ENCODE measurements around the gene FAT2.

GRCh38 chr5:151580858-151581257 lies 10.3 kb downstream of the FAT2 start:
- no peak for TF ChIP-seq SIX5 (IDR thresholded peaks at IDR 0.05; ENCODE audit: low read depth, low read length, severe bottlenecking)
- TF ChIP-seq HDAC6 (IDR thresholded peaks at IDR 0.05; ENCODE audit: unreplicated experiment) = no peak
- TF ChIP-seq BCL3 (IDR thresholded peaks at IDR 0.05; ENCODE audit: borderline replicate concordance, insufficient read depth, low read depth, low read length, poor library complexity, severe bottlenecking) = no peak
- TF ChIP-seq, protein P1, sequence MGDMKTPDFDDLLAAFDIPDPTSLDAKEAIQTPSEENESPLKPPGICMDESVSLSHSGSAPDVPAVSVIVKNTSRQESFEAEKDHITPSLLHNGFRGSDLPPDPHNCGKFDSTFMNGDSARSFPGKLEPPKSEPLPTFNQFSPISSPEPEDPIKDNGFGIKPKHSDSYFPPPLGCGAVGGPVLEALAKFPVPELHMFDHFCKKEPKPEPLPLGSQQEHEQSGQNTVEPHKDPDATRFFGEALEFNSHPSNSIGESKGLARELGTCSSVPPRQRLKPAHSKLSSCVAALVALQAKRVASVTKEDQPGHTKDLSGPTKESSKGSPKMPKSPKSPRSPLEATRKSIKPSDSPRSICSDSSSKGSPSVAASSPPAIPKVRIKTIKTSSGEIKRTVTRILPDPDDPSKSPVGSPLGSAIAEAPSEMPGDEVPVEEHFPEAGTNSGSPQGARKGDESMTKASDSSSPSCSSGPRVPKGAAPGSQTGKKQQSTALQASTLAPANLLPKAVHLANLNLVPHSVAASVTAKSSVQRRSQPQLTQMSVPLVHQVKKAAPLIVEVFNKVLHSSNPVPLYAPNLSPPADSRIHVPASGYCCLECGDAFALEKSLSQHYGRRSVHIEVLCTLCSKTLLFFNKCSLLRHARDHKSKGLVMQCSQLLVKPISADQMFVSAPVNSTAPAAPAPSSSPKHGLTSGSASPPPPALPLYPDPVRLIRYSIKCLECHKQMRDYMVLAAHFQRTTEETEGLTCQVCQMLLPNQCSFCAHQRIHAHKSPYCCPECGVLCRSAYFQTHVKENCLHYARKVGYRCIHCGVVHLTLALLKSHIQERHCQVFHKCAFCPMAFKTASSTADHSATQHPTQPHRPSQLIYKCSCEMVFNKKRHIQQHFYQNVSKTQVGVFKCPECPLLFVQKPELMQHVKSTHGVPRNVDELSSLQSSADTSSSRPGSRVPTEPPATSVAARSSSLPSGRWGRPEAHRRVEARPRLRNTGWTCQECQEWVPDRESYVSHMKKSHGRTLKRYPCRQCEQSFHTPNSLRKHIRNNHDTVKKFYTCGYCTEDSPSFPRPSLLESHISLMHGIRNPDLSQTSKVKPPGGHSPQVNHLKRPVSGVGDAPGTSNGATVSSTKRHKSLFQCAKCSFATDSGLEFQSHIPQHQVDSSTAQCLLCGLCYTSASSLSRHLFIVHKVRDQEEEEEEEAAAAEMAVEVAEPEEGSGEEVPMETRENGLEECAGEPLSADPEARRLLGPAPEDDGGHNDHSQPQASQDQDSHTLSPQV (IDR thresholded peaks at IDR 0.05) = no peak
- no peak for TF ChIP-seq SKIL (IDR thresholded peaks at IDR 0.05; ENCODE audit: low read depth, poor library complexity, severe bottlenecking)
- no peak for TF ChIP-seq BHLHE40 (IDR thresholded peaks at IDR 0.05; ENCODE audit: borderline replicate concordance in 1 of 2, low read depth in 2 of 2, low read length in 1 of 2)
- TF ChIP-seq CHD2 (IDR thresholded peaks at IDR 0.05; ENCODE audit: borderline replicate concordance, low read depth, low read length) = no peak
- no peak for TF ChIP-seq SMAD5 (IDR thresholded peaks at IDR 0.05; ENCODE audit: low read depth)
- TF ChIP-seq RCOR1 (conservative IDR thresholded peaks at IDR 0.05; ENCODE audit: low read depth, low read length) = no peak
- TF ChIP-seq POLR2A (IDR thresholded peaks at IDR 0.05; ENCODE audit: low read depth, low read length) = no peak
- TF ChIP-seq, protein P2, sequence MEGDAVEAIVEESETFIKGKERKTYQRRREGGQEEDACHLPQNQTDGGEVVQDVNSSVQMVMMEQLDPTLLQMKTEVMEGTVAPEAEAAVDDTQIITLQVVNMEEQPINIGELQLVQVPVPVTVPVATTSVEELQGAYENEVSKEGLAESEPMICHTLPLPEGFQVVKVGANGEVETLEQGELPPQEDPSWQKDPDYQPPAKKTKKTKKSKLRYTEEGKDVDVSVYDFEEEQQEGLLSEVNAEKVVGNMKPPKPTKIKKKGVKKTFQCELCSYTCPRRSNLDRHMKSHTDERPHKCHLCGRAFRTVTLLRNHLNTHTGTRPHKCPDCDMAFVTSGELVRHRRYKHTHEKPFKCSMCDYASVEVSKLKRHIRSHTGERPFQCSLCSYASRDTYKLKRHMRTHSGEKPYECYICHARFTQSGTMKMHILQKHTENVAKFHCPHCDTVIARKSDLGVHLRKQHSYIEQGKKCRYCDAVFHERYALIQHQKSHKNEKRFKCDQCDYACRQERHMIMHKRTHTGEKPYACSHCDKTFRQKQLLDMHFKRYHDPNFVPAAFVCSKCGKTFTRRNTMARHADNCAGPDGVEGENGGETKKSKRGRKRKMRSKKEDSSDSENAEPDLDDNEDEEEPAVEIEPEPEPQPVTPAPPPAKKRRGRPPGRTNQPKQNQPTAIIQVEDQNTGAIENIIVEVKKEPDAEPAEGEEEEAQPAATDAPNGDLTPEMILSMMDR (IDR thresholded peaks at IDR 0.05 in 2 of 3, conservative IDR thresholded peaks at IDR 0.05 in 1 of 3; ENCODE audit: control insufficient read depth in 2 of 3, extremely low read depth in 1 of 3, insufficient read depth in 1 of 3, low read depth in 3 of 3, low read length in 3 of 3) = no peak
- TF ChIP-seq SIN3A (IDR thresholded peaks at IDR 0.05; ENCODE audit: low read depth, low read length) = no peak
